Endothelial cell of umbilical vein (primary cell): ENCODE measurements around the gene IRF2BPL.

Source experiments
- EZH2 ChIP-seq: IDR thresholded peaks from 2 replicates; pipeline ENCODE4 v1.6.1; 2012; ENCODE audit warnings: borderline replicate concordance, low read depth, mild to moderate bottlenecking, moderate library complexity, low read length, inconsistent platforms; ENCODE audit not compliant: severe bottlenecking
- FOS ChIP-seq: IDR thresholded peaks from 2 replicates; pipeline ENCODE4 v1.6.1; 2011; ENCODE audit warnings: mild to moderate bottlenecking, low read length, moderate library complexity, borderline replicate concordance; ENCODE audit not compliant: insufficient read depth
- GATA2 ChIP-seq: IDR thresholded peaks from 2 replicates; pipeline ENCODE4 v1.7.0; 2011; ENCODE audit warnings: low read depth, mild to moderate bottlenecking, moderate library complexity, mixed read lengths, low read length; ENCODE audit not compliant: insufficient read length, insufficient read depth
- JUN ChIP-seq: IDR thresholded peaks from 2 replicates; pipeline ENCODE4 v1.6.1; 2011; ENCODE audit warnings: borderline replicate concordance, low read depth; ENCODE audit not compliant: insufficient read length, insufficient read depth
- MYC ChIP-seq: IDR thresholded peaks from one replicate; pipeline ENCODE4 v1.6.1; 2011; ENCODE audit warnings: mild to moderate bottlenecking, low read depth, low read length
- POLR2A ChIP-seq: IDR thresholded peaks from 2 replicates; pipeline ENCODE4 v1.6.1; 2012; ENCODE audit warnings: low read depth, mild to moderate bottlenecking, control low read depth, low read length
- POLR2AphosphoS5 ChIP-seq: IDR thresholded peaks from 2 replicates; pipeline ENCODE4 v1.6.1; 2012; ENCODE audit warnings: low read depth, mild to moderate bottlenecking, control low read depth, low read length, moderate library complexity; ENCODE audit not compliant: insufficient read depth
- TF ChIP-seq, protein P1 (sequence below), 2 donors: IDR thresholded peaks; 1 replicate in 1 of 2; 2 replicates in 1 of 2; pipeline ENCODE4 v1.5.1; 2011; ENCODE audit warnings: low read length in 2 of 2, mild to moderate bottlenecking in 2 of 2, moderate library complexity in 2 of 2, control low read depth in 1 of 2, inconsistent platforms in 1 of 2, low read depth in 1 of 2; ENCODE audit not compliant: insufficient read depth in 1 of 2; ENCODE audit errors: extremely low read depth in 1 of 2
- TF ChIP-seq, protein P2 (sequence below): IDR thresholded peaks from 2 replicates; pipeline ENCODE4 v1.6.1; 2011; ENCODE audit not compliant: insufficient read depth, insufficient read length

DNA sequence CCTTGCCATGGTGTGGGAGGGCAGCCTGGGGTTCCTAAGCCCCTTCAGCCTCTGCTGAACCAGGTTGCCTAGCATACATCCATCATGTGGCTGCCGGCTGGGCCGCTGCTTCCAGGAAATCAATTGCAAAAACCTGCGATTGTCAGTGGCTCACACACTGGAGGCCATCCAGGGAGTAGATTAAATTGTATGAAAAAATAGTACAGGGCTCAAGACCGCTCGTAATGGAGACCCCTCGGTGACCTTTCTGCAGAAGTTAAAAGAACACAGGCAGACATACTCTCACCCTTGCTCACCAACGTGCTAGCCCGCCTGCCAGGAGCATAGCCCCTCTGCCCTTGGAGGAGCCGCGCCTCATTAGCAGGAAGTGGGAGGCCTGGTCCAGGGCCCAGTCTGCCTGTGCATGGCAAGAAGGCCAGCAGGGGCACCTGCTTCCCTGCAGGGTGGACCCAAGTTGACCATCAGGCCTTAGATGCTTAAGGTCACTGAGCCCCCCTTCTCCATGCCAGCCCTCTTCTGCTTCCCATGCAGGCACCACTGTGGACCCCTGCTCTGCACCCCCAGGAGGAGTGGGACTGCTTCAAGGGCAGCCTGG, 38.2 kb upstream of the IRF2BPL start:
- TF ChIP-seq, protein P1, sequence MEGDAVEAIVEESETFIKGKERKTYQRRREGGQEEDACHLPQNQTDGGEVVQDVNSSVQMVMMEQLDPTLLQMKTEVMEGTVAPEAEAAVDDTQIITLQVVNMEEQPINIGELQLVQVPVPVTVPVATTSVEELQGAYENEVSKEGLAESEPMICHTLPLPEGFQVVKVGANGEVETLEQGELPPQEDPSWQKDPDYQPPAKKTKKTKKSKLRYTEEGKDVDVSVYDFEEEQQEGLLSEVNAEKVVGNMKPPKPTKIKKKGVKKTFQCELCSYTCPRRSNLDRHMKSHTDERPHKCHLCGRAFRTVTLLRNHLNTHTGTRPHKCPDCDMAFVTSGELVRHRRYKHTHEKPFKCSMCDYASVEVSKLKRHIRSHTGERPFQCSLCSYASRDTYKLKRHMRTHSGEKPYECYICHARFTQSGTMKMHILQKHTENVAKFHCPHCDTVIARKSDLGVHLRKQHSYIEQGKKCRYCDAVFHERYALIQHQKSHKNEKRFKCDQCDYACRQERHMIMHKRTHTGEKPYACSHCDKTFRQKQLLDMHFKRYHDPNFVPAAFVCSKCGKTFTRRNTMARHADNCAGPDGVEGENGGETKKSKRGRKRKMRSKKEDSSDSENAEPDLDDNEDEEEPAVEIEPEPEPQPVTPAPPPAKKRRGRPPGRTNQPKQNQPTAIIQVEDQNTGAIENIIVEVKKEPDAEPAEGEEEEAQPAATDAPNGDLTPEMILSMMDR (IDR thresholded peaks at IDR 0.05; ENCODE audit: extremely low read depth in 1 of 2, insufficient read depth in 1 of 2, low read depth in 1 of 2, low read length in 2 of 2), result no peak
- TF ChIP-seq POLR2A (no peak), POLR2AphosphoS5 (no peak), JUN (no peak), FOS (no peak), EZH2 (no peak), MYC (no peak), GATA2 (no peak)
- TF ChIP-seq, protein P2, sequence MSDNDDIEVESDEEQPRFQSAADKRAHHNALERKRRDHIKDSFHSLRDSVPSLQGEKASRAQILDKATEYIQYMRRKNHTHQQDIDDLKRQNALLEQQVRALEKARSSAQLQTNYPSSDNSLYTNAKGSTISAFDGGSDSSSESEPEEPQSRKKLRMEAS, result no peak
